G401 (cell line): ENCODE data around the gene CYBC1. TPM values are rescaled to one million over a fixed set of nuclear protein-coding genes. Genes with fewer than 3 reads are reported as not detected.

Source experiments
- DNase-seq: peaks from one replicate; pipeline ENCODE4 v3.0.0-alpha.2; 2015; ENCODE audit warnings: low spot score
- in situ Hi-C: cut with HindIII; loops from 2 replicates; pipeline ENCODE4 v1.10.0; 2016; ENCODE audit warnings: low sequenced_read_pairs, mixed read lengths
- total RNA-seq: library from RNA; depleted of rRNA; stranded (reverse); fragments of >200 nt; shearing (Covaris generic); gene quantifications from 2 replicates; pipeline ENCODE4 v1.2.3, GENCODE V29; 2014; rRNA removed

The CYBC1 gene
- total RNA-seq, 1 experiment from 2014 or later: 64.5 TPM

- in situ Hi-C loops: no loop called here
- peak; percentile 18 for DNase-seq
These were observed 51.5 kb downstream of the CYBC1 start for GRCh38 chr17:82399041-82399441.

- in situ Hi-C loops: no loop called here
- no peak for DNase-seq
These were observed 52.9 kb downstream of the CYBC1 start for GRCh38 chr17:82397449-82398335.

GRCh38 chr17:82396601-82397435 is 53.7 kb downstream of the CYBC1 start:
- DNase-seq: no peak
- in situ Hi-C loops: no loop called here

- in situ Hi-C loops: no loop called here
These were observed 56.3 kb downstream of the CYBC1 start for GRCh38 chr17:82394278-82394677.

GRCh38 chr17:82392941-82393340 is 57.6 kb downstream of the CYBC1 start:
- DNase-seq: no peak
- in situ Hi-C loops: no loop called here

More at GRCh38 chr17:82394278-82394677, 56.3 kb downstream of the CYBC1 start:
- no peak for DNase-seq

Other genes starting within 250 kb of the CYBC1 start
- 16.6 and 22.1 TPM in 2 replicates for gene CCDC57, start 237.9 kb downstream of the CYBC1 start, total RNA-seq
- 280 and 292 TPM in 2 replicates for gene SLC16A3, start 221.7 kb downstream of the CYBC1 start, total RNA-seq
- gene CSNK1D, start 177.1 kb downstream of the CYBC1 start, total RNA-seq: 83.1 and 87.7 TPM in 2 replicates
- 3.8 and 26.3 TPM in 2 replicates for gene CD7, start 133.1 kb downstream of the CYBC1 start, total RNA-seq
- 3.1 and 10.5 TPM in 2 replicates for gene SECTM1, start 117.0 kb downstream of the CYBC1 start, total RNA-seq
- gene TEX19, start 91.5 kb downstream of the CYBC1 start, total RNA-seq: 5.5 and 5.7 TPM in 2 replicates
- gene UTS2R, start 79.0 kb downstream of the CYBC1 start, total RNA-seq: 1.5 TPM in 1 of 2 replicates, not detected in the other
- gene HEXD, start 32.4 kb downstream of the CYBC1 start, total RNA-seq: 27.4 and 45.3 TPM in 2 replicates
- gene OGFOD3, start 32.2 kb downstream of the CYBC1 start, total RNA-seq: 24.7 and 65.0 TPM in 2 replicates
- gene NARF, start 8.0 kb upstream of the CYBC1 start, total RNA-seq: 16.5 and 34.0 TPM in 2 replicates
- 52.8 and 57.7 TPM in 2 replicates for gene FOXK2, start 69.0 kb upstream of the CYBC1 start, total RNA-seq
- 109 and 117 TPM in 2 replicates for gene WDR45B, start 197.7 kb upstream of the CYBC1 start, total RNA-seq
- 28.7 and 37.8 TPM in 2 replicates for gene RAB40B, start 247.9 kb upstream of the CYBC1 start, total RNA-seq